Measurements from ENCODE around the gene STOX2.

The STOX2 gene

DNA sequence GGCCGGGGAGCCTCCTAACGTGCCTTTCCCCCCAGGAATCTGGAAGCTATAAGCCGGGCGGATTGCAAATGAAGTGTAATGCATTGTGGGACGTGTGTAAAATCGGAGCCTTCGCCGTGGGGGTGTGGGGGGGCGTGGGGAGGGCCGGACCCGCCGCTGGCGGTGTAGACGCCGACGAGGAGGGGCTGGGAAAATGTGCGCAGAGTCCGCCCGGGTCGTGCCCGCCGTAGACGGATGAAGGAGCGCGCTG, 1.3 kb downstream of the STOX2 start:
- no peak for DNase-seq (ENCODE audit: low read depth)
- H3K4me3 ChIP-seq (ENCODE audit: control insufficient read depth, low read depth, low read length) = no peak overlapping the region
- TF ChIP-seq, protein P1, sequence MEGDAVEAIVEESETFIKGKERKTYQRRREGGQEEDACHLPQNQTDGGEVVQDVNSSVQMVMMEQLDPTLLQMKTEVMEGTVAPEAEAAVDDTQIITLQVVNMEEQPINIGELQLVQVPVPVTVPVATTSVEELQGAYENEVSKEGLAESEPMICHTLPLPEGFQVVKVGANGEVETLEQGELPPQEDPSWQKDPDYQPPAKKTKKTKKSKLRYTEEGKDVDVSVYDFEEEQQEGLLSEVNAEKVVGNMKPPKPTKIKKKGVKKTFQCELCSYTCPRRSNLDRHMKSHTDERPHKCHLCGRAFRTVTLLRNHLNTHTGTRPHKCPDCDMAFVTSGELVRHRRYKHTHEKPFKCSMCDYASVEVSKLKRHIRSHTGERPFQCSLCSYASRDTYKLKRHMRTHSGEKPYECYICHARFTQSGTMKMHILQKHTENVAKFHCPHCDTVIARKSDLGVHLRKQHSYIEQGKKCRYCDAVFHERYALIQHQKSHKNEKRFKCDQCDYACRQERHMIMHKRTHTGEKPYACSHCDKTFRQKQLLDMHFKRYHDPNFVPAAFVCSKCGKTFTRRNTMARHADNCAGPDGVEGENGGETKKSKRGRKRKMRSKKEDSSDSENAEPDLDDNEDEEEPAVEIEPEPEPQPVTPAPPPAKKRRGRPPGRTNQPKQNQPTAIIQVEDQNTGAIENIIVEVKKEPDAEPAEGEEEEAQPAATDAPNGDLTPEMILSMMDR (conservative IDR thresholded peaks at IDR 0.05; ENCODE audit: control insufficient read depth, insufficient read depth, low read depth, low read length) = no peak

DNA sequence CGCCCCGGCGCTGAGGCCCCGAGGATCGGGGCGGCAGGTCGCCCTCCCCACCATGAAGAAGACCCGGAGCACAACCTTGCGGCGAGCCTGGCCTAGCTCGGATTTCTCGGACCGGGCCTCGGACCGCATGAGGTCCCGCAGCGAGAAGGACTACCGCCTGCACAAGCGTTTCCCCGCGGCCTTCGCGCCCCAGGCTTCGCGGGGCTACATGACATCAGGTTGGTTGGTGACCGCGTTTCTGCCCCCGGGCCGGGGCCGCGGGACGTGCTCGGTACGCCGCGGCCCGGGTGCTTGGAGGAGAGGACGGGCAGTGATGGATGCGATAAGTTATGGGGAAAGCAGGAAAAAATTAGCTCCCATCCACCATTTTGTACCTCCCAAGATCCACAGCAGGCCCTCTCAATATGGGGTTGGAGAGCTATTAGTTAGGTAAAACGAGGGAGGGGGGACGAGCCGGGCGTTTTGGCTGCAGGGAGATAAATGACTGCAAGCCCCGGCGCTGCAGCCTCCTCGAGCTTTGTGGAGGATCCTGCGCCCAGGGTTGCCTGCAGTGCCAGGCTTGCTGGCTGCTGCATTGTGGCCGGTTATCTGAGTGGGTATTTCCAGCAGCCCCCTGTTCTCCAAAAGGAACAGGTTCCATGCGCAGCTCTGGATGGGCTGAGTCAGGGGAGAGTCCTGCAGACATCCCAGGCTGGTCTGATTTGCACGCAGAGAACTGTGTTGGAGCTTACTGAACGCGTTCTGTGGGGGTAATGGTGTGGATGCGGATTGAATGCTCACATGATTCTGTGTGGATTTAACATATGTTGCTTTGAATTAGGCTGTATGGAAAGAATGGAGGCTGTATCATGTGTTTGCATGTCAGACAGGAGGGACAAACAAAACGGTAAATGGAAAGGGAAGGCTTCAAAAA, 1.9 kb downstream of the STOX2 start:
- DNase-seq (ENCODE audit: low read depth) = no peak
- H3K4me3 ChIP-seq (ENCODE audit: control insufficient read depth, low read depth, low read length) = no peak overlapping the region
- TF ChIP-seq, protein P1 (conservative IDR thresholded peaks at IDR 0.05; ENCODE audit: control insufficient read depth, insufficient read depth, low read depth, low read length) = no peak

DNA sequence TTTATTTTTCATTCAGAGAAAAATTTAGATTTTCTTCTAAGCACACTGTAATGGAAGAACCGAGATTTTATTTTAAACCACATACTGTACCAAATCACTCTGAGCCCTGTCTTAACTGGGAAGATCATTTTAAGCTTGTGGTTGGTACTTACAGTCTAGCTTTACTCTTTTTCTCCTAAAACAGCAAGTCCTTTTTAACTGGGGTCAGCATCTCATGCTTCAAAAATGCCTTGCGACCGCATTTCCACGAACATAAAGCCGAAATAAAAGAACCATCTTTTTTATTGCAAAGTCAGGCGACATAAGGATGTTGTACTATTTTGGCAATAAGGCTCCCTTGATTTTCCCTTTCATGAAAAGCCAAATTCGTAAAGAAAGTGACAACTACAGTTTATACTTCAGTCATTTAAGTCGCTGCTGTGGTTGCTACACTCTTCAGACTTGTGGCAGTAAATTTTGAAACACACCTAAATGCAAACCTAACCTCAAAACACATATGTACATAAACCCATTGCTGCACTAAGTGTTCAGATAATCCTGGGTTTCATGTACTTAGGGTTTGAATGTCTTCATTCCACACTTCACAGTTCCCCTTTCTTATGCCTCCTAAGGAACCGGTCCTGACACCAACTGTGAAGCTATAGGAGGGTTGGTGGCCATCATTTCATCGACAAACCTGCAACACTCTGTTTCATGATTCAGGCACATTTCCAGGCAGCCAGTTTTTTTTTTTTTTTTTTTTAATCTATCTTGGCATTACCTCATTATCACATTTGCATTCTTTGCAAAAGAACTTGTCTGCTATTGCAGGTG, 3.0 kb downstream of the STOX2 start:
- H3K4me3 ChIP-seq (ENCODE audit: control insufficient read depth, low read depth, low read length) = no peak overlapping the region
- TF ChIP-seq, protein P1 (conservative IDR thresholded peaks at IDR 0.05; ENCODE audit: control insufficient read depth, insufficient read depth, low read depth, low read length) = no peak
- no peak for DNase-seq (ENCODE audit: low read depth)

DNA sequence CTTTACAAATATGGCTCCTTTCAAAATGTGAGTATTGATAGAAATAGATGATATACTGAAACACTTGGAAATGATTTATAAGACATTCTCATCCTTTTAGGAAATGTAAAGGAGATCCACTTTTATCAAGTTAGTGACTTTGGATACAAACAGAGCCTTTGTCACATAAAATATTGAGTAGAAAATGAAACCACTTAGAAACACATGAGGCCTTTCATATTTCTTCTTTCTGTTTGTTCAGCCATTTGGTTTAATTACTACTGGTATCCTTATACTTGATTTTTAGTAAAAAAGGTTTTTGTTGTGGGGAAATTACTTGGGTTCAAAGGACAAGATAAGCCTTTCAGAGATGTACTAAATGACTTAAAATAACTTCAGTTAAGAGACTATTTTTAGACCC, 4.1 kb downstream of the STOX2 start:
- TF ChIP-seq, protein P1 (conservative IDR thresholded peaks at IDR 0.05; ENCODE audit: control insufficient read depth, insufficient read depth, low read depth, low read length) = no peak

DNA sequence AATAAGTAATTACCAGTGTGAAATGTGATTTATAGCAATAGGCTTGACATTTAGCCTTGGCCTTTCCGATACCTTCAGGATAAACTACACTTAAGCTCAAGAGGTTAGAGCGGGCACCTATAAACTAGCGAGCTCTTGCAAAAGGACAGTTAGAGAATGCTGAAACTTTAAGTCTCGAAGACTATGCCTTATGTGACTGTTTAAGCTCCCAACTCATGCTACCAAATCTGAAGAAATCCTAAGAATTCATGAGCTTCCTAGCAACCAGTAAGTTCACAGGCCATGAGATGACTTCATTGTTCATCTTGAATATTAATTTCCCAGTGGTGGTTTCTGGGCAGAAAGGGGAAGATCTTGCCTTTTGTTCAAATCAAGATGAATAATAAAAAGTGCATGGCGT, 4.7 kb downstream of the STOX2 start:
- TF ChIP-seq, protein P1 (conservative IDR thresholded peaks at IDR 0.05; ENCODE audit: control insufficient read depth, insufficient read depth, low read depth, low read length) = no peak
- no peak for DNase-seq (ENCODE audit: low read depth)

More for the DNA sequence above, 4.1 kb downstream of the STOX2 start:
- no peak overlapping the region for H3K4me3 ChIP-seq (ENCODE audit: control insufficient read depth, low read depth, low read length)
- no peak for DNase-seq (ENCODE audit: low read depth)

DNA sequence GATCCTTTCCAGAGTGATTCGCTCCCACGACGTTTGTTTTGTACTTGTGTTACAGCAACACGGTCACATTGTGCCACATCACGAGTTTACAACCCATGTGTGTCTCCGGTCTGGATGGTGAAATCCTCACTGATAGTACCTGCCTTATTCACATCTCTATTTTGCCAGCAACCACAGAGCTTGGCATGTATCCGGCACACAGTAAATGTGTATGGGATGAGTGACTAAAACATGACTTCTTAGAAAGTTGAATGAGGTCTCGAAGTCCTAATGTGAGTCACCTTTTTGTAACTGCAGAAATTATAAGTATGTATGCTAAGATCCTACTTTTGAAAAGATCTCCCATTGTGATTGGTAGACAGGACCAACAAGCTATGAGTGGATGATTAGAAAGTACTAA, 7.5 kb downstream of the STOX2 start:
- no peak overlapping the region for H3K4me3 ChIP-seq (ENCODE audit: control insufficient read depth, low read depth, low read length)
- TF ChIP-seq, protein P1 (conservative IDR thresholded peaks at IDR 0.05; ENCODE audit: control insufficient read depth, insufficient read depth, low read depth, low read length) = no peak
- peak; percentile 57 for DNase-seq (ENCODE audit: low read depth)

More for the DNA sequence above, 4.7 kb downstream of the STOX2 start:
- no peak overlapping the region for H3K4me3 ChIP-seq (ENCODE audit: control insufficient read depth, low read depth, low read length)
